Right lobe of liver (tissue), 4 donors: ENCODE measurements around the gene DDI2.

Source experiments
- POLR2A ChIP-seq: fragments of 450-650 bp; IDR thresholded peaks from one replicate; pipeline ENCODE4 v1.6.1; 2017; ENCODE audit warnings: antibody characterized with exemption, mild to moderate bottlenecking
- TF ChIP-seq, protein P1 (sequence below), 4 donors: fragments of 200-600 bp in 3 of 4; fragments of 450-650 bp in 1 of 4; IDR thresholded peaks; one replicate each; pipeline versions ENCODE4 v1.5.1 to v1.8.0; 2016 to 2022; ENCODE audit warnings: antibody characterized with exemption in 4 of 4, mild to moderate bottlenecking in 2 of 4
- donor health status: DM: no; HTN: no; CAD: no.
- donor health status: DM: no; HTN: no; CAD: no.
- donor health status: DM: no; HTN: yes; CAD: no.

DNA sequence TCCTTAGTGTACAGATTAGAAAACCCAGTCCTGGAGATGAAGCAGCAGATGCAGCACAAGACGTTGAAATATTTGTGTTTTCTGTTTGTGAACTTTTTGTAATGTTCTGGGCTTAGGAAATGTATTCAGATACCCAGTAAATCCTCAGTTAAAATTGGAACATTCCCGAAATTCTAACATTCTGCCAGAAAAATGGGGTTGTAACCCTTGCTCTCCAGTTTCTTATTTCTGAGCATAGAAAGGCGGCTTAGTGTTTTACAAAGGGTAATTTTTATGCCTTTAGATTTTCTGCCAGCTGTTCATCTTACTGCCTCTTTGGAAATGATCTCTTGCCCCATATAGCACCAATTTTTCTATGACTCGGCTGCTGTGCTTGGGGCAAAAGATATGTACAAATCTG, 20.6 kb downstream of the DDI2 start:
- TF ChIP-seq, protein P1, sequence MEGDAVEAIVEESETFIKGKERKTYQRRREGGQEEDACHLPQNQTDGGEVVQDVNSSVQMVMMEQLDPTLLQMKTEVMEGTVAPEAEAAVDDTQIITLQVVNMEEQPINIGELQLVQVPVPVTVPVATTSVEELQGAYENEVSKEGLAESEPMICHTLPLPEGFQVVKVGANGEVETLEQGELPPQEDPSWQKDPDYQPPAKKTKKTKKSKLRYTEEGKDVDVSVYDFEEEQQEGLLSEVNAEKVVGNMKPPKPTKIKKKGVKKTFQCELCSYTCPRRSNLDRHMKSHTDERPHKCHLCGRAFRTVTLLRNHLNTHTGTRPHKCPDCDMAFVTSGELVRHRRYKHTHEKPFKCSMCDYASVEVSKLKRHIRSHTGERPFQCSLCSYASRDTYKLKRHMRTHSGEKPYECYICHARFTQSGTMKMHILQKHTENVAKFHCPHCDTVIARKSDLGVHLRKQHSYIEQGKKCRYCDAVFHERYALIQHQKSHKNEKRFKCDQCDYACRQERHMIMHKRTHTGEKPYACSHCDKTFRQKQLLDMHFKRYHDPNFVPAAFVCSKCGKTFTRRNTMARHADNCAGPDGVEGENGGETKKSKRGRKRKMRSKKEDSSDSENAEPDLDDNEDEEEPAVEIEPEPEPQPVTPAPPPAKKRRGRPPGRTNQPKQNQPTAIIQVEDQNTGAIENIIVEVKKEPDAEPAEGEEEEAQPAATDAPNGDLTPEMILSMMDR (IDR thresholded peaks at IDR 0.05): no peak
- no peak for TF ChIP-seq POLR2A
